RWPE2 (cell line): Measurements from ENCODE around the gene NTNG2.

Experiments
- ATAC-seq: fragments of 200-7000 bp; cut with Tn5 transposase; 3 replicates; pipeline ENCODE4 v1.9.1; 2021; ENCODE audit warnings: low read depth
- DNase-seq: peaks from one replicate; pipeline ENCODE4 v3.0.0-alpha.2; 2020; ENCODE audit warnings: low spot score
- H3K27ac ChIP-seq: fragments of 450-650 bp; 2 replicates; pipeline ENCODE4 v1.5.1; 2017; ENCODE audit warnings: mild to moderate bottlenecking; ENCODE audit not compliant: poor library complexity, severe bottlenecking
- H3K27me3 ChIP-seq: fragments of 250-450 bp; sonication (Bioruptor Pico); 2 replicates; pipeline ENCODE4 v1.5.1; 2021; ENCODE audit warnings: mild to moderate bottlenecking, moderate library complexity; ENCODE audit not compliant: insufficient read depth, poor library complexity, severe bottlenecking
- H3K36me3 ChIP-seq: fragments of 250-450 bp; sonication (Bioruptor Pico); 2 replicates; pipeline ENCODE4 v1.5.1; 2020; ENCODE audit warnings: low read depth, mild to moderate bottlenecking, moderate library complexity
- H3K4me1 ChIP-seq: fragments of 250-450 bp; sonication (Bioruptor Pico); 2 replicates; pipeline ENCODE4 v1.5.1; 2021; ENCODE audit warnings: mild to moderate bottlenecking, moderate library complexity; ENCODE audit not compliant: insufficient read depth, poor library complexity, severe bottlenecking
- H3K4me3 ChIP-seq: fragments of 250-450 bp; sonication (Bioruptor Pico); 2 replicates; pipeline ENCODE4 v1.5.1; 2021; ENCODE audit warnings: mild to moderate bottlenecking, moderate library complexity; ENCODE audit not compliant: severe bottlenecking
- H3K9me3 ChIP-seq: fragments of 250-450 bp; sonication (Bioruptor Pico); 2 replicates; pipeline ENCODE4 v1.5.1; 2021; ENCODE audit warnings: mild to moderate bottlenecking, moderate library complexity; ENCODE audit not compliant: severe bottlenecking
- TF ChIP-seq, protein P1 (sequence below): fragments of 450-650 bp; IDR thresholded peaks from one replicate; pipeline ENCODE4 v1.5.1; 2017; ENCODE audit warnings: mild to moderate bottlenecking, moderate library complexity; ENCODE audit not compliant: poor library complexity, severe bottlenecking

NTNG2 gene

DNA sequence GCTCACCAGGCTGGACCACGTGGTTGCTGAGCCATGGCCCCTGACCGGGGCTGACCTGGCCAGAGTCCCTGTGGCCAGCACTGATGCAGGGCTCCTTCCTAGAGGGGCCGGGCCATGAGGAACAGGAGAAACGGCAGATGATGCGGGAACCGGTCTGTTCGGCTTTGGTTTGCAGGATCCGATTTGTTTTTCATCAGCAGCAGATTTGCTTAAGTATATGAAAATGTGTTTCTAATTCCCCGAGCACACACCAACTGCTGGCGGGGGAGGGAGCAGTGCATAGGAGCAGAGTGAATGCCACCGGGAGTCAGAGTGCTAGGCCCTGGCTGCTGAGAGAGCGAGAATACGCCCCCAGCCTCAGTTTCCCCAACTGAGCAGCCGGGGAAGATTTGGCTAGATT is 13.6 kb downstream of the NTNG2 start:
- Histone ChIP-seq H3K36me3 (no peaks in the 10 kb centered on the region), H3K9me3 (no peaks in the 10 kb centered on the region), H3K27me3 (peaks cover 20% of the 10 kb centered on the region), H3K27ac (no peak overlapping the region), H3K4me1 (no peaks in the 10 kb centered on the region), H3K4me3 (no peak overlapping the region)
- TF ChIP-seq, protein P1, sequence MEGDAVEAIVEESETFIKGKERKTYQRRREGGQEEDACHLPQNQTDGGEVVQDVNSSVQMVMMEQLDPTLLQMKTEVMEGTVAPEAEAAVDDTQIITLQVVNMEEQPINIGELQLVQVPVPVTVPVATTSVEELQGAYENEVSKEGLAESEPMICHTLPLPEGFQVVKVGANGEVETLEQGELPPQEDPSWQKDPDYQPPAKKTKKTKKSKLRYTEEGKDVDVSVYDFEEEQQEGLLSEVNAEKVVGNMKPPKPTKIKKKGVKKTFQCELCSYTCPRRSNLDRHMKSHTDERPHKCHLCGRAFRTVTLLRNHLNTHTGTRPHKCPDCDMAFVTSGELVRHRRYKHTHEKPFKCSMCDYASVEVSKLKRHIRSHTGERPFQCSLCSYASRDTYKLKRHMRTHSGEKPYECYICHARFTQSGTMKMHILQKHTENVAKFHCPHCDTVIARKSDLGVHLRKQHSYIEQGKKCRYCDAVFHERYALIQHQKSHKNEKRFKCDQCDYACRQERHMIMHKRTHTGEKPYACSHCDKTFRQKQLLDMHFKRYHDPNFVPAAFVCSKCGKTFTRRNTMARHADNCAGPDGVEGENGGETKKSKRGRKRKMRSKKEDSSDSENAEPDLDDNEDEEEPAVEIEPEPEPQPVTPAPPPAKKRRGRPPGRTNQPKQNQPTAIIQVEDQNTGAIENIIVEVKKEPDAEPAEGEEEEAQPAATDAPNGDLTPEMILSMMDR = no peak
- ATAC-seq = no peak
- no peak for DNase-seq

DNA sequence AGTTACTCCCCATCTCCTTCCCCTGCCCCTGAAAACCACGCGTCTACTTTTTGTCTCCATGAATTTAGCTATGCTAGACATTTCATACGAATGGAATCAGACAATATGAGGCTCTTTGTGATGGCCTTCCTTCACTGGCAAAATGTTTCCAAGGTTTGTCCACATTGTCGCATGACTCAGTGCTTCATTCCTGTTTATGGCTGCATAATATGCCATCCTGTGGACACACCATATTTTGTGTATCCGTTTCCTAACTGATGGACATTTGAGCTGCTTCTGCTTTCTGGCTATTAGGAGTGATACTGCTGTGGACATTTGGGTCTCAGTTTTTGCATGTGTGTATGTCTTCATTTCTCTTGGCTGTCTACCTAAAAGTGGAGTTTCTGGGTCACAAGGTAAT is 14.5 kb downstream of the NTNG2 start:
- Histone ChIP-seq H3K27me3 (peaks cover 17% of the 10 kb centered on the region), H3K27ac (no peak overlapping the region), H3K4me1 (no peaks in the 10 kb centered on the region)

DNA sequence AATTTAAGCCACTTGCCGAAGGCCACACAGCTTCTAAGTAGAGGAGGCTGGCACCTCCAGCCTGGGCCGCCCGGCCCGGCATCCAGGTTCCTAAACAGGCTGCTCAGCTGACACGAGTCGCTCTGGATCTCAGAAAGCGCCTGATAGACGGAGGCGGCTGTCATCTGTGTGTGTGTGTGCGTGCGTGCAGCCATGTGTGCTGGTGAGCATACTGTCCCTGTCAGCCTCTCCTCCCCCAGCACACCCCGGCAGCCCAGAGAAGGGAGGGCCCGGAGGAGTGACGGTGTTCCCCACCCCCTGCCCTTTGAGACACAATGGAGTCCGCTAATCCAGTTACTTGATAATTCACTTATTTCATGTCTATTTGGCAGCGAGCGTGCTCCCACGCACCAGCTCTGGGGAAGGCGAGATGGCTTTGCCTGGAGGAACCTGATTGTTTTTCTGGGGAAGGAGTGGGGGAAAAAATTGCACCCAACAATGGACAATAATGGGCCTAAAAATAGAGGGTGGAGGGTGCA is 20.0 kb downstream of the NTNG2 start:
- DNase-seq (no peak), ATAC-seq (no peak)
- Histone ChIP-seq H3K4me1 (no peaks in the 10 kb centered on the region), H3K9me3 (no peaks in the 10 kb centered on the region), H3K27me3 (peaks cover 45% of the 10 kb centered on the region), H3K4me3 (no peak overlapping the region), H3K27ac (no peak overlapping the region), H3K36me3 (no peaks in the 10 kb centered on the region)
- TF ChIP-seq, protein P1 = no peak

More for the DNA sequence above, 14.5 kb downstream of the NTNG2 start:
- no peak overlapping the region for H3K4me3 ChIP-seq
- H3K9me3 ChIP-seq = no peaks in the 10 kb centered on the region
- TF ChIP-seq, protein P1 = no peak
- no peak for ATAC-seq
- H3K36me3 ChIP-seq = no peaks in the 10 kb centered on the region
- no peak for DNase-seq

DNA sequence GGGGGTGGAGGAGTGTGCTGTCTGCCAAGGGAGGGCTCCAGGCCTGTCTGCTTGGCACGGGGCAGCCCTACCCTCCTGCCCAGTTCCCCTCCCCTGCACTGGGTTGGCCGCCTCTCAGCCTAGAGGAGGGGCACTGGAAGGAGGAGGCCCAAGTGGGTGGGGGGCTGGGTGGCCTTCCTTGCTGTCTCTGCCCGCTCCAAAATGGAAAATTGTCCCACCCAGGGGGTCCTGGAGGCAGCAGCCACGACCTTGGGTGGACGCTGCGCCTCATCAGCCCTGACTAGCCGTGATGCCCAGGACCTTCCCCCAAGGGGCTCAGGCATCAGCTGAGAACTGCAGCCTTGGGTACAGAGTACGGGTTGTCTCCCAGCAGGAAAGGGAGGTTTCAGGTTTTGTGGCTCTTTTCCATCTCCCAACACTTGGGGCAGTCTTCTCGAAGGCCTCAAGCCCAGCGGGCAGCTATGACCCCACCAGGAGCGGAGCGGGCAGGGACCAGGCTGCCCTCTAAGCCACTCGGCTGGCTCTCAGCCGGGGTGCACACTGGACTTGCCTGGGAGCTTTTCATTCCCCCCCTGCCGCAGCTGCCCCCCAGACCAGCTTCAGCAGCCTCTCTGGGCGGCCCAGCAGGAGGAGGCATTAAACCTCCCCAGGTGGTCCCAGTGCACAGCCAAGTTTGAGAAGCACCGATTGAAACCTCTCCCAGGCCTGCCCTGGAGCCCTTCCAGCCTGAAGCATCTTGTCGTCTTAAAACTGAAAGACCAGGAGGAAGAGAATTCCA is 20.6 kb downstream of the NTNG2 start:
- no peaks in the 10 kb centered on the region for H3K4me1 ChIP-seq
- no peaks in the 10 kb centered on the region for H3K36me3 ChIP-seq
- peaks cover 51% of the 10 kb centered on the region for H3K27me3 ChIP-seq
- H3K4me3 ChIP-seq = no peak overlapping the region
- TF ChIP-seq, protein P1 = no peak
- H3K27ac ChIP-seq = no peak overlapping the region
- no peaks in the 10 kb centered on the region for H3K9me3 ChIP-seq
- DNase-seq (no peak), ATAC-seq (peak; percentile 40; the same call in 2 of the 3 replicates)

DNA sequence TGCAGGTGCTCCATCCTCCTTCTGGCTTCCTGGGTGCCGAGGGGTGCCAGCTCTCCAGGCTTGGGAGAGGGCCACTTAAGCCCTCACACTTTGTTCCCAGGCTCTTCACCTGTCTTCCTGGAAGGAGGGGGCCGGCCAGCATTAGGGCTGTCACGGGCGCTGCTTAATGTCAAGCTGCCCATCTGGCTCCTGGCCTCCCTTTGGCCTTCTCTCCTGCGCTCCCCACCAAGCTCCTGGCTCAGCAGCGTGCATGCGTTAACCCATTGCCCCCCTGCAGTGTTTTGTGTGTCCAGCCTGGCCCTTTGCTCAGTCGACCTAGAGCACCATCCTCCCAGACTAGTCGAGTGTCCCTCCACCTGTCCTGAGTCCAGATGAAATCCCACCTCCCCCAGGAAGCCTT is 21.3 kb downstream of the NTNG2 start:
- DNase-seq = no peak
- H3K4me3 ChIP-seq = no peak overlapping the region
- H3K27ac ChIP-seq = no peak overlapping the region
- H3K36me3 ChIP-seq = no peaks in the 10 kb centered on the region
- no peaks in the 10 kb centered on the region for H3K4me1 ChIP-seq
- TF ChIP-seq, protein P1 = no peak
- ATAC-seq = no peak
- H3K9me3 ChIP-seq = no peaks in the 10 kb centered on the region
- H3K27me3 ChIP-seq = peaks cover 57% of the 10 kb centered on the region
